A673 (cell line): ENCODE data around the gene ACSF2. TPM values are rescaled to one million over a fixed set of nuclear protein-coding genes. Genes with fewer than 3 reads are reported as not detected.
A peak's percentile ranks its signal among the peaks of the same experiment; 100 is the strongest.

ENCODE experiments used
- BruUV-seq: library from RNA; stranded (reverse); fragments of 400-500 nt; replicated peaks from 2 replicates; lab custom pipeline; 2021; lab: Mats Ljungman, UMichigan
- CTCF ChIA-PET: fragments of 300-600 bp; sonication (Branson Sonifier 250); formaldehyde crosslinking; loops from one replicate; lab custom pipeline; 2022; ENCODE audit warnings: antibody characterized with exemption; lab: Charles Lee
- POLR2A ChIA-PET: fragments of 300-600 bp; sonication (Branson Sonifier 250); formaldehyde crosslinking; loops from one replicate; lab custom pipeline; 2022; ENCODE audit warnings: antibody characterized with exemption; ENCODE audit not compliant: low non-redundant PET; lab: Charles Lee
- DNase-seq: peaks from one replicate; pipeline ENCODE4 v3.0.0-alpha.2; 2015; ENCODE audit warnings: low spot score
- H3K27ac ChIP-seq: fragments of 200-600 bp; sonication (generic); 2 replicates; pipeline ENCODE4 v1.5.1; 2016; ENCODE audit warnings: mixed run types, low read depth, mild to moderate bottlenecking, mixed read lengths, antibody characterized with exemption, low read length; ENCODE audit not compliant: poor library complexity, severe bottlenecking
- H3K27me3 ChIP-seq: fragments of 200-600 bp; sonication (generic); replicated peaks from 2 replicates; pipeline ENCODE4 v1.6.1; 2017; ENCODE audit warnings: mixed run types, low read depth, mild to moderate bottlenecking, mixed read lengths, antibody characterized with exemption, low read length; ENCODE audit not compliant: insufficient read depth, poor library complexity
- H3K36me3 ChIP-seq: fragments of 200-600 bp; sonication (generic); 2 replicates; pipeline ENCODE4 v1.6.1; 2016; ENCODE audit warnings: mixed run types, mild to moderate bottlenecking, mixed read lengths, antibody characterized with exemption, low read length; ENCODE audit not compliant: insufficient read depth, poor library complexity, severe bottlenecking
- H3K4me1 ChIP-seq: fragments of 200-600 bp; sonication (generic); 2 replicates; pipeline ENCODE4 v1.6.1; 2017; ENCODE audit warnings: mixed run types, mild to moderate bottlenecking, mixed read lengths, antibody characterized with exemption, low read length; ENCODE audit not compliant: insufficient read depth, poor library complexity, severe bottlenecking
- H3K4me3 ChIP-seq: fragments of 200-600 bp; sonication (generic); 2 replicates; pipeline ENCODE4 v1.5.1; 2016; ENCODE audit warnings: low read depth, mixed run types, mild to moderate bottlenecking, mixed read lengths, low read length; ENCODE audit not compliant: poor library complexity, severe bottlenecking
- H3K9me3 ChIP-seq: fragments of 200-600 bp; sonication (generic); 2 replicates; pipeline ENCODE4 v1.6.1; 2016; ENCODE audit warnings: mixed run types, low read depth, mild to moderate bottlenecking, mixed read lengths, antibody characterized with exemption, low read length; ENCODE audit not compliant: poor library complexity, severe bottlenecking
- EZH2 ChIP-seq: fragments of 200-600 bp; sonication (generic); IDR thresholded peaks from 2 replicates; pipeline ENCODE4 v1.6.1; 2017; ENCODE audit warnings: borderline replicate concordance, low read depth, mild to moderate bottlenecking, mixed read lengths, antibody characterized with exemption, low read length; ENCODE audit not compliant: poor library complexity, severe bottlenecking
- intact Hi-C: fragments of 100-400 bp; cut with micrococcal nuclease; formaldehyde crosslinking; loops from one replicate; pipeline ENCODE4 v1.10.0; 2022; ENCODE audit not compliant: unreplicated experiment
- total RNA-seq: library from RNA; stranded (reverse); gene quantifications from 2 replicates; pipeline ENCODE4 v1.2.3, GENCODE V29; 2021
- TF ChIP-seq, protein P1 (sequence below): fragments of 300-800, 200-600 bp; sonication (generic); conservative IDR thresholded peaks from 2 replicates; pipeline ENCODE4 v1.5.1; 2017; ENCODE audit warnings: low read depth, mild to moderate bottlenecking, antibody characterized with exemption, low read length, moderate library complexity, mixed read lengths

Gene ACSF2
- total RNA-seq, 1 experiment from 2014 or later, result 4.1 TPM

DNA sequence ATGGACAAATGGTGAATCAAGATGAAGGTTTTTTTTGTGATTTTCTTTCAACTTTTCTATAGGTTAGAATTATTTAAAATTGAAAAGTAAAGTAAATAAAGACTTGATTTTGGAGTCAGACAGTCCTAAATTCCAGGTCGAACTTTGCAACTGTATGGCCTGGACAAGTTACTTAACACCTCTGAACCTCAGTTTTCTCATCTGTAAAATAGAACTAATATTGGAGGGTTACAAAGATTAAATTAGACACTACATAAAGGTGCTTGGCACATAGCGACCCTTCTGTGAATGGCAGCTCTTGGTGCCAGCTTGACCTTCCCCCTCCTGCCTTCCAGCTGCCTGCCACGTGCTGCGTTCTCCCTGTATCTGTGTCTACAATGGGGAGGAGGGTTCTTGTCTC lies 55.6 kb downstream of the ACSF2 start:
- intact Hi-C loops, result loop anchor here (2.0 to 5.0 kb wide), 2 partner anchors 61 to 145 kb away; no protein-coding TSS in a partner anchor
- peaks cover 17% of the 10 kb centered on the region for H3K36me3 ChIP-seq
- POLR2A ChIA-PET, result no interaction called here
- CTCF ChIA-PET, result interaction anchor here (0.9 kb wide), 1 partner anchor 144 kb away, joined by 3 read pairs; no protein-coding TSS in a partner anchor
- H3K27me3 ChIP-seq, result no peaks in the 10 kb centered on the region
- BruUV-seq, result no TSS peak
- peaks cover 8% of the 10 kb centered on the region for H3K4me1 ChIP-seq
- DNase-seq, result no peak
- no peak overlapping the region for H3K4me3 ChIP-seq
- TF ChIP-seq EZH2, result no peak
- TF ChIP-seq, protein P1, sequence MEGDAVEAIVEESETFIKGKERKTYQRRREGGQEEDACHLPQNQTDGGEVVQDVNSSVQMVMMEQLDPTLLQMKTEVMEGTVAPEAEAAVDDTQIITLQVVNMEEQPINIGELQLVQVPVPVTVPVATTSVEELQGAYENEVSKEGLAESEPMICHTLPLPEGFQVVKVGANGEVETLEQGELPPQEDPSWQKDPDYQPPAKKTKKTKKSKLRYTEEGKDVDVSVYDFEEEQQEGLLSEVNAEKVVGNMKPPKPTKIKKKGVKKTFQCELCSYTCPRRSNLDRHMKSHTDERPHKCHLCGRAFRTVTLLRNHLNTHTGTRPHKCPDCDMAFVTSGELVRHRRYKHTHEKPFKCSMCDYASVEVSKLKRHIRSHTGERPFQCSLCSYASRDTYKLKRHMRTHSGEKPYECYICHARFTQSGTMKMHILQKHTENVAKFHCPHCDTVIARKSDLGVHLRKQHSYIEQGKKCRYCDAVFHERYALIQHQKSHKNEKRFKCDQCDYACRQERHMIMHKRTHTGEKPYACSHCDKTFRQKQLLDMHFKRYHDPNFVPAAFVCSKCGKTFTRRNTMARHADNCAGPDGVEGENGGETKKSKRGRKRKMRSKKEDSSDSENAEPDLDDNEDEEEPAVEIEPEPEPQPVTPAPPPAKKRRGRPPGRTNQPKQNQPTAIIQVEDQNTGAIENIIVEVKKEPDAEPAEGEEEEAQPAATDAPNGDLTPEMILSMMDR, result no peak
- H3K27ac ChIP-seq, result no peak overlapping the region
- H3K9me3 ChIP-seq, result no peaks in the 10 kb centered on the region

DNA sequence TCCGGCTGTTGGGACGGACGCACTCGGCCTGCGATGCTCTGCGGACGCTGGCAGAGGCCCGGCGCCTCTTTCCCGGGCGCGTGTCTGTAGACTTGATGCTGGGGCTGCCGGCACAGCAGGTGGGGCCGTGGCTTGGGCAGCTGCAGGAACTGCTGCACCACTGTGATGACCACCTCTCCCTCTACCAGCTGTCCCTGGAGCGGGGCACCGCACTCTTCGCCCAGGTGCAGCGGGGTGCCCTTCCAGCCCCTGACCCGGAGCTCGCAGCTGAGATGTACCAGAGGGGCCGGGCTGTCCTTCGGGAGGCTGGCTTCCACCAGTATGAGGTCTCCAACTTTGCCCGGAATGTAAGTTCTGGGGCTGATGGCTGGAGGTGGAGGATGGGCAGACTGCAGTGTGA lies 56.1 kb downstream of the ACSF2 start:
- peaks cover 8% of the 10 kb centered on the region for H3K4me1 ChIP-seq
- H3K4me3 ChIP-seq, result no peak overlapping the region
- peaks cover 17% of the 10 kb centered on the region for H3K36me3 ChIP-seq
- TF ChIP-seq, protein P1, result no peak
- no peak for TF ChIP-seq EZH2
- H3K27ac ChIP-seq, result no peak overlapping the region
- H3K27me3 ChIP-seq, result no peaks in the 10 kb centered on the region
- no peak for DNase-seq
- ChIA-PET POLR2A (no interaction called here), CTCF (interaction anchor here (0.6 to 0.9 kb wide), 2 partner anchors 10 to 144 kb away, joined by 3 to 4 read pairs; no protein-coding TSS in a partner anchor)
- H3K9me3 ChIP-seq, result no peaks in the 10 kb centered on the region
- intact Hi-C loops, result loop anchor here (2.0 to 5.0 kb wide), 2 partner anchors 60 to 145 kb away; no protein-coding TSS in a partner anchor
- BruUV-seq, result no TSS peak

DNA sequence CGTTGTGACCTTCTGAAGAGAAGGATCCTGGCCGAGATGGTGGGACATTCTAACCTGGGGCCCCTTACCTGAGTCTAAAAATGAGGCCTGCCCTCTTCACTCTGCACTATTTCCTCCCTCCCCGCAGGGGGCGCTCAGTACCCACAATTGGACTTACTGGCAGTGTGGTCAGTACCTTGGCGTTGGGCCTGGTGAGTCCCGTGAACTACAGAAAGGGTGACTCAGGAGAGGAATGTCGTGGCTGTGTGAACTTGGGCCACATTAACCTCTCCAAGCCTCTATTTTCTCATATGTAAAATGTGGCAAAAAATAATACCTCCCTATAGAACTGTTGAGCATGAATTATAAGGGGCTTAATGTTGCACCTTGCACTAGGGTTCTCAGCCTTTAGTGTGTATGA lies 56.5 kb downstream of the ACSF2 start:
- intact Hi-C loops, result loop anchor here (2.0 to 5.0 kb wide), 2 partner anchors 60 to 144 kb away; no protein-coding TSS in a partner anchor
- no peak for TF ChIP-seq EZH2
- TF ChIP-seq, protein P1, result peak; percentile 91
- ChIA-PET POLR2A (no interaction called here), CTCF (interaction anchor here (0.6 kb wide), 1 partner anchor 10 kb away, joined by 4 read pairs; no protein-coding TSS in a partner anchor)
- Histone ChIP-seq H3K27ac (no peak overlapping the region), H3K36me3 (peaks cover 17% of the 10 kb centered on the region), H3K4me3 (no peak overlapping the region), H3K9me3 (no peaks in the 10 kb centered on the region), H3K4me1 (peaks cover 8% of the 10 kb centered on the region), H3K27me3 (no peaks in the 10 kb centered on the region)
- BruUV-seq, result no TSS peak
- peak; percentile 71 for DNase-seq
